Measurements from ENCODE around the gene SCD.

Gene SCD

DNA sequence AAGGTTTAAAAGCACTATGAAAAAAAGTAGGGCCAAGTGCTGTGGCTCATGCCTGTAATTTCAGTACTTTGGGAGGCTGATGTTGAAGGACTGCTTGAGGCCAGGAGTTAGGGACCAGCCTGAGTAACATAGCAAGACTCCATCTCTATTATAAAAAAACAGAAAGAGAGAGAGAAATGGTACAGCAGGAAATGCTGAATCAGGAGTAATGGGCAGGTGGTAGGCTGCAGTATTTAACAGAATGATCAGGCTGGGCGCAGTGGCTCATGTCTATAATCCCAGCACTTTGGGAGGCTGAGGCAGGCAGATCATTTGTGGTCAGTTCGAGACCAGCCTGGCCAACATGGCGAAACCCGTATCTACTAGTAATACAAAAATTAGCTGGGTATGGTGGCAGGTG, 49.6 kb downstream of the SCD start:
- Histone ChIP-seq H3K9me3 (no peaks in the 10 kb centered on the region), H3K4me1 (ENCODE audit: control insufficient read depth in 1 of 2, insufficient read depth in 1 of 2, low read depth in 1 of 2, low read length in 1 of 2) (no peaks in the 10 kb centered on the region)
- TF ChIP-seq, protein P1, sequence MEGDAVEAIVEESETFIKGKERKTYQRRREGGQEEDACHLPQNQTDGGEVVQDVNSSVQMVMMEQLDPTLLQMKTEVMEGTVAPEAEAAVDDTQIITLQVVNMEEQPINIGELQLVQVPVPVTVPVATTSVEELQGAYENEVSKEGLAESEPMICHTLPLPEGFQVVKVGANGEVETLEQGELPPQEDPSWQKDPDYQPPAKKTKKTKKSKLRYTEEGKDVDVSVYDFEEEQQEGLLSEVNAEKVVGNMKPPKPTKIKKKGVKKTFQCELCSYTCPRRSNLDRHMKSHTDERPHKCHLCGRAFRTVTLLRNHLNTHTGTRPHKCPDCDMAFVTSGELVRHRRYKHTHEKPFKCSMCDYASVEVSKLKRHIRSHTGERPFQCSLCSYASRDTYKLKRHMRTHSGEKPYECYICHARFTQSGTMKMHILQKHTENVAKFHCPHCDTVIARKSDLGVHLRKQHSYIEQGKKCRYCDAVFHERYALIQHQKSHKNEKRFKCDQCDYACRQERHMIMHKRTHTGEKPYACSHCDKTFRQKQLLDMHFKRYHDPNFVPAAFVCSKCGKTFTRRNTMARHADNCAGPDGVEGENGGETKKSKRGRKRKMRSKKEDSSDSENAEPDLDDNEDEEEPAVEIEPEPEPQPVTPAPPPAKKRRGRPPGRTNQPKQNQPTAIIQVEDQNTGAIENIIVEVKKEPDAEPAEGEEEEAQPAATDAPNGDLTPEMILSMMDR (IDR thresholded peaks at IDR 0.05), result no peak

DNA sequence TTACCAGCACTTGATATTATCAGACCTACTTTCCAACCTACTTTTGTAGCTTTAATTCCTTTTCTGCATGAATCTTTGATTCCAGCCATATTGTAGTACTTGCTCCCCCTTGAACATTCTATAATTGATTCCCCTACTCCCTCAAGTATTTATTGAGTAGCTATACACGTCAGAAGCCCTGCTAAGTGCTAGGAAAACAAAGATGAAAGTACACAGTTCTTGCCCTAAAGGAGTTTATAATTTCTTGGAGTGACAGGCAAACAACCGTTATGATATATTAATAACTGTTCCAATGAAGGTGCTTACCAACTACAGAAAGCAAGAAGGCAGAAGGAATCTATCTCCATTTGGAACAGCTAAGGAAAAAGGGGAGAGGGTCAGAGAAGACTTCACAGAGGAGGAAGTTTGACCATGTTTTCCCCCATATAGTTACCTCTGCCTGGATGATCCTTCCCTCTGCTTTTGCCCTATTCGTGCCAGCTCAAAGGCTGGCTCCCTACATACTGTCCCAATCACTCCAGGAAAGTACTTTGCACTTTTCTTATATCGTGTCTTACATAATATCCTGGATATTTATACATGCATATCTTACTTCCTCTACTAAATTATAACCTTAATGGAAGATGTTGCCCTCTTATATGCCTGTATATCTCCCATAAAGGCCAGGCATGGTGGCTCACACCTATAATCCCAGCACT, 54.7 kb downstream of the SCD start:
- no peaks in the 10 kb centered on the region for H3K27me3 ChIP-seq
- no peak overlapping the region for H3K4me3 ChIP-seq (ENCODE audit: low read depth in 1 of 2, low read length in 1 of 2)
- H3K27ac ChIP-seq, result no peak overlapping the region
- no peaks in the 10 kb centered on the region for H3K36me3 ChIP-seq
- no peaks in the 10 kb centered on the region for H3K4me1 ChIP-seq (ENCODE audit: control insufficient read depth in 1 of 2, insufficient read depth in 1 of 2, low read depth in 1 of 2, low read length in 1 of 2)
- TF ChIP-seq, protein P1 (IDR thresholded peaks at IDR 0.05), result no peak
- no peaks in the 10 kb centered on the region for H3K9me3 ChIP-seq

More for the DNA sequence above, 49.6 kb downstream of the SCD start:
- H3K36me3 ChIP-seq, result no peaks in the 10 kb centered on the region
- no peak overlapping the region for H3K27ac ChIP-seq
- no peak overlapping the region for H3K4me3 ChIP-seq (ENCODE audit: low read depth in 1 of 2, low read length in 1 of 2)
- no peaks in the 10 kb centered on the region for H3K27me3 ChIP-seq

DNA sequence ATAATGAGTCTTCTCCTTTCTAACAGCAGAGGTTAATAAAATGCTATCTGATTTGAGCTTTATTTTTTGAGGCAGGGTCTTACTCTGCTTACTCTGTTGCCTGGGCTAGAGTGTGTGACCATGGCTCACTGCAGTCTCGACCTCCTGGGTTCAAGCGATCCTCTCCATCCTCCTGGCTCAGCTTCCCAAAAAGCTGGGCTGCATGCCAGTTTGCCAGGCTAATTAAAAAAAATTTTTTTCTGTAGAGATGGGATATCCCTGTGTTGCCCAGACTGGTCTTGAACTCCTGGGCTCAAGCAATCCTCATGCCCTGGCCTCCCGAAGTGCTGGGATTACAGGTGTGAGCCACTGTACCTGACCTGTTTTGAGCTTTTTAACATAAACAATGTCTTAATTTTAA, 56.7 kb downstream of the SCD start:
- no peaks in the 10 kb centered on the region for H3K9me3 ChIP-seq
- no peak overlapping the region for H3K4me3 ChIP-seq (ENCODE audit: low read depth in 1 of 2, low read length in 1 of 2)
- no peak overlapping the region for H3K27ac ChIP-seq
- TF ChIP-seq, protein P1 (IDR thresholded peaks at IDR 0.05), result no peak
- no peaks in the 10 kb centered on the region for H3K4me1 ChIP-seq (ENCODE audit: control insufficient read depth in 1 of 2, insufficient read depth in 1 of 2, low read depth in 1 of 2, low read length in 1 of 2)
- H3K36me3 ChIP-seq, result no peaks in the 10 kb centered on the region
- no peaks in the 10 kb centered on the region for H3K27me3 ChIP-seq

DNA sequence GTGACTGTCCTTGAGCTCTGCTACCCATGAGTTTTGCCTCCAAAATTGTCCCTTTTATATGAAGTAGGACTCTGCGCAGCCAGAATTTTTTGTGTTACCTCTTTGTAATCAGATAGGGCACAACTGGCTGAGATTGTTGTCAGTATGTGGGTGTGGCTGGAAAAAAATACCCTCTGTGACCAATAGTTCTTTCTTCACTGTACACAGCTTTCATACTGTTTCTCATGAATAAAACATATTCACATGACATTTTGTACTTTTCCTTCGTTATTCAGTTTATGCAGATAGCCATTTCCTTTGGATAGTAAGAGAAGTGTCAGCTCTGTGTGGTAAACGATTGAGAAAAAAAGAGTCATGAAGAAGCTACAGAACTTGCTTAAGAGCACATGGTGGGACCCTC, 66.1 kb downstream of the SCD start:
- TF ChIP-seq, protein P1 (IDR thresholded peaks at IDR 0.05), result no peak
- no peak overlapping the region for H3K27ac ChIP-seq

More for the DNA sequence above, 66.1 kb downstream of the SCD start:
- Histone ChIP-seq H3K36me3 (no peaks in the 10 kb centered on the region), H3K4me3 (ENCODE audit: low read depth in 1 of 2, low read length in 1 of 2) (no peak overlapping the region), H3K4me1 (ENCODE audit: control insufficient read depth in 1 of 2, insufficient read depth in 1 of 2, low read depth in 1 of 2, low read length in 1 of 2) (no peaks in the 10 kb centered on the region), H3K9me3 (no peaks in the 10 kb centered on the region), H3K27me3 (no peaks in the 10 kb centered on the region)

Measured in neutrophil (primary cell).